HEK293 (cell line): ENCODE data around the gene ARMC7.

Source experiments
- BCL11A ChIP-seq: fragments of 450-650 bp; formaldehyde crosslinking; IDR thresholded peaks from 2 replicates; pipeline ENCODE4 v1.5.1; 2016; ENCODE audit warnings: low read depth, missing biosample characterization, missing genetic modification characterization
- EGR2 ChIP-seq: fragments of 450-650 bp; formaldehyde crosslinking; IDR thresholded peaks from 2 replicates; pipeline ENCODE4 v1.5.1; 2016; ENCODE audit warnings: low read depth, missing biosample characterization, missing genetic modification characterization
- HOXC10 ChIP-seq: sonication (generic); formaldehyde crosslinking; IDR thresholded peaks from 2 replicates; pipeline ENCODE4 v1.8.1; 2023; ENCODE audit warnings: mild to moderate bottlenecking, missing genetic modification reagents
- IKZF3 ChIP-seq: fragments of 450-650 bp; IDR thresholded peaks from 2 replicates; pipeline ENCODE4 v1.5.0; 2018; ENCODE audit warnings: missing biosample characterization, mild to moderate bottlenecking, missing genetic modification characterization, moderate library complexity
- MEIS1 ChIP-seq: sonication (generic); formaldehyde crosslinking; IDR thresholded peaks from 2 replicates; pipeline ENCODE4 v1.8.1; 2022; ENCODE audit warnings: missing genetic modification reagents, mild to moderate bottlenecking, borderline replicate concordance
- OSR2 ChIP-seq: fragments of 450-650 bp; formaldehyde crosslinking; IDR thresholded peaks from 2 replicates; pipeline ENCODE4 v1.5.1; 2016; ENCODE audit warnings: missing biosample characterization, missing genetic modification characterization
- PRDM10 ChIP-seq: fragments of 450-650 bp; formaldehyde crosslinking; IDR thresholded peaks from 2 replicates; pipeline ENCODE4 v1.5.1; 2016; ENCODE audit warnings: missing biosample characterization, missing genetic modification characterization
- TCF7L2 ChIP-seq: IDR thresholded peaks from 2 replicates; pipeline ENCODE4 v1.6.1; 2011; ENCODE audit warnings: low read depth, mild to moderate bottlenecking, inconsistent platforms, low read length, moderate library complexity, borderline replicate concordance
- TRIM28 ChIP-seq: IDR thresholded peaks from 2 replicates; pipeline ENCODE4 v1.6.1; 2011; ENCODE audit warnings: low read length, control low read depth, borderline replicate concordance
- ZFP37 ChIP-seq: fragments of 450-650 bp; formaldehyde crosslinking; IDR thresholded peaks from 2 replicates; pipeline ENCODE4 v1.5.1; 2016; ENCODE audit warnings: missing biosample characterization, missing genetic modification characterization
- ZNF146 ChIP-seq: fragments of 450-650 bp; formaldehyde crosslinking; IDR thresholded peaks from 2 replicates; pipeline ENCODE4 v1.5.1; 2016; ENCODE audit warnings: missing biosample characterization, missing genetic modification characterization
- ZNF324 ChIP-seq: fragments of 450-650 bp; formaldehyde crosslinking; IDR thresholded peaks from 2 replicates; pipeline ENCODE4 v1.5.1; 2016; ENCODE audit warnings: missing biosample characterization, missing genetic modification characterization
- ZNF354C ChIP-seq: fragments of 450-650 bp; formaldehyde crosslinking; IDR thresholded peaks from 2 replicates; pipeline ENCODE4 v1.5.1; 2016; ENCODE audit warnings: missing biosample characterization, missing genetic modification characterization, low read depth, borderline replicate concordance
- ZNF37A ChIP-seq: fragments of 450-650 bp; IDR thresholded peaks from 2 replicates; pipeline ENCODE4 v1.5.1; 2018; ENCODE audit warnings: missing biosample characterization, missing genetic modification characterization
- ZNF449 ChIP-seq: fragments of 450-650 bp; formaldehyde crosslinking; IDR thresholded peaks from 2 replicates; pipeline ENCODE4 v1.5.1; 2017; ENCODE audit warnings: missing biosample characterization, mild to moderate bottlenecking, missing genetic modification characterization, moderate library complexity
- ZNF561 ChIP-seq: fragments of 450-650 bp; IDR thresholded peaks from 2 replicates; pipeline ENCODE4 v1.5.1; 2018; ENCODE audit warnings: missing biosample characterization, missing genetic modification characterization, borderline replicate concordance
- ZNF626 ChIP-seq: fragments of 450-650 bp; sonication (Bioruptor Pico); formaldehyde crosslinking; IDR thresholded peaks from 2 replicates; pipeline ENCODE4 v1.5.1; 2018; ENCODE audit warnings: missing biosample characterization, missing genetic modification characterization, inconsistent platforms
- ZNF629 ChIP-seq: fragments of 450-650 bp; formaldehyde crosslinking; IDR thresholded peaks from 2 replicates; pipeline ENCODE4 v1.5.1; 2017; ENCODE audit warnings: missing biosample characterization, missing genetic modification characterization
- ZNF777 ChIP-seq: fragments of 450-650 bp; formaldehyde crosslinking; IDR thresholded peaks from 2 replicates; pipeline ENCODE4 v1.5.1; 2017; ENCODE audit warnings: missing biosample characterization, missing genetic modification characterization, borderline replicate concordance
- ZNF837 ChIP-seq: fragments of 450-650 bp; formaldehyde crosslinking; IDR thresholded peaks from 2 replicates; pipeline ENCODE4 v1.5.1; 2016; ENCODE audit warnings: missing biosample characterization, missing genetic modification characterization
- ZSCAN30 ChIP-seq: fragments of 450-650 bp; IDR thresholded peaks from 2 replicates; pipeline ENCODE4 v1.5.1; 2018; ENCODE audit warnings: missing biosample characterization, mild to moderate bottlenecking, missing genetic modification characterization, moderate library complexity
- TF ChIP-seq, protein P1 (sequence below): fragments of 450-650 bp; formaldehyde crosslinking; IDR thresholded peaks from 2 replicates; pipeline ENCODE4 v1.5.1; 2016; ENCODE audit warnings: missing biosample characterization, missing genetic modification characterization
- TF ChIP-seq, protein P2 (sequence below): fragments of 450-650 bp; formaldehyde crosslinking; IDR thresholded peaks from 2 replicates; pipeline ENCODE4 v1.5.1; 2016; ENCODE audit warnings: missing biosample characterization, missing genetic modification characterization, borderline replicate concordance
- TF ChIP-seq, protein P3 (sequence below): fragments of 450-650 bp; formaldehyde crosslinking; IDR thresholded peaks from 2 replicates; pipeline ENCODE4 v1.5.1; 2016; ENCODE audit warnings: missing biosample characterization, missing genetic modification characterization
- TF ChIP-seq, protein P4 (sequence below): fragments of 450-650 bp; formaldehyde crosslinking; IDR thresholded peaks from 2 replicates; pipeline ENCODE4 v1.5.1; 2016; ENCODE audit warnings: missing biosample characterization, missing genetic modification characterization, low read depth

Gene ARMC7

GRCh38 chr17:75131278-75132017 lies 21.7 kb downstream of the ARMC7 start, which contains the start of gene NT5C (continued):
- TF ChIP-seq, protein P1, sequence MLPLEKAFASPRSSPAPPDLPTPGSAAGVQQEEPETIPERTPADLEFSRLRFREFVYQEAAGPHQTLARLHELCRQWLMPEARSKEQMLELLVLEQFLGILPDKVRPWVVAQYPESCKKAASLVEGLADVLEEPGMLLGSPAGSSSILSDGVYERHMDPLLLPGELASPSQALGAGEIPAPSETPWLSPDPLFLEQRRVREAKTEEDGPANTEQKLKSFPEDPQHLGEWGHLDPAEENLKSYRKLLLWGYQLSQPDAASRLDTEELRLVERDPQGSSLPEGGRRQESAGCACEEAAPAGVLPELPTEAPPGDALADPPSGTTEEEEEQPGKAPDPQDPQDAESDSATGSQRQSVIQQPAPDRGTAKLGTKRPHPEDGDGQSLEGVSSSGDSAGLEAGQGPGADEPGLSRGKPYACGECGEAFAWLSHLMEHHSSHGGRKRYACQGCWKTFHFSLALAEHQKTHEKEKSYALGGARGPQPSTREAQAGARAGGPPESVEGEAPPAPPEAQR (tag by site-specific recombination) = no peak
- no peak for TF ChIP-seq ZNF37A (tag by site-specific recombination)
- TF ChIP-seq ZFP37 (tag by site-specific recombination) = no peak; the same call in 1 of the 2 replicates
- peak; percentile 84; the same call in 1 of the 2 replicates for TF ChIP-seq ZNF561 (tag by site-specific recombination)
- no peak for TF ChIP-seq PRDM10 (tag by site-specific recombination)
- no peak for TF ChIP-seq ZNF626 (tag by site-specific recombination)
- TF ChIP-seq ZNF146 (tag by site-specific recombination) = no peak
- TF ChIP-seq, protein P2, sequence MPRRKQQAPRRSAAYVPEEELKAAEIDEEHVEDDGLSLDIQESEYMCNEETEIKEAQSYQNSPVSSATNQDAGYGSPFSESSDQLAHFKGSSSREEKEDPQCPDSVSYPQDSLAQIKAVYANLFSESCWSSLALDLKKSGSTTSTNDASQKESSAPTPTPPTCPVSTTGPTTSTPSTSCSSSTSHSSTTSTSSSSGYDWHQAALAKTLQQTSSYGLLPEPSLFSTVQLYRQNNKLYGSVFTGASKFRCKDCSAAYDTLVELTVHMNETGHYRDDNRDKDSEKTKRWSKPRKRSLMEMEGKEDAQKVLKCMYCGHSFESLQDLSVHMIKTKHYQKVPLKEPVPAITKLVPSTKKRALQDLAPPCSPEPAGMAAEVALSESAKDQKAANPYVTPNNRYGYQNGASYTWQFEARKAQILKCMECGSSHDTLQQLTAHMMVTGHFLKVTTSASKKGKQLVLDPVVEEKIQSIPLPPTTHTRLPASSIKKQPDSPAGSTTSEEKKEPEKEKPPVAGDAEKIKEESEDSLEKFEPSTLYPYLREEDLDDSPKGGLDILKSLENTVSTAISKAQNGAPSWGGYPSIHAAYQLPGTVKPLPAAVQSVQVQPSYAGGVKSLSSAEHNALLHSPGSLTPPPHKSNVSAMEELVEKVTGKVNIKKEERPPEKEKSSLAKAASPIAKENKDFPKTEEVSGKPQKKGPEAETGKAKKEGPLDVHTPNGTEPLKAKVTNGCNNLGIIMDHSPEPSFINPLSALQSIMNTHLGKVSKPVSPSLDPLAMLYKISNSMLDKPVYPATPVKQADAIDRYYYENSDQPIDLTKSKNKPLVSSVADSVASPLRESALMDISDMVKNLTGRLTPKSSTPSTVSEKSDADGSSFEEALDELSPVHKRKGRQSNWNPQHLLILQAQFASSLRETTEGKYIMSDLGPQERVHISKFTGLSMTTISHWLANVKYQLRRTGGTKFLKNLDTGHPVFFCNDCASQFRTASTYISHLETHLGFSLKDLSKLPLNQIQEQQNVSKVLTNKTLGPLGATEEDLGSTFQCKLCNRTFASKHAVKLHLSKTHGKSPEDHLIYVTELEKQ (tag by site-specific recombination) = no peak
- no peak for TF ChIP-seq MEIS1 (CRISPR knock-in tag)
- no peak for TF ChIP-seq EGR2 (tag by site-specific recombination)
- 0 out of 2 replicates have a peak, but pooled peaks have one; percentile 39 for TF ChIP-seq OSR2 (tag by site-specific recombination)
- TF ChIP-seq ZNF837 (tag by site-specific recombination) = 0 out of 2 replicates have a peak, but pooled peaks have one; percentile 32
- TF ChIP-seq ZNF629 (tag by site-specific recombination) = peak; percentile 29; the same call in 1 of the 2 replicates
- TF ChIP-seq, protein P3, sequence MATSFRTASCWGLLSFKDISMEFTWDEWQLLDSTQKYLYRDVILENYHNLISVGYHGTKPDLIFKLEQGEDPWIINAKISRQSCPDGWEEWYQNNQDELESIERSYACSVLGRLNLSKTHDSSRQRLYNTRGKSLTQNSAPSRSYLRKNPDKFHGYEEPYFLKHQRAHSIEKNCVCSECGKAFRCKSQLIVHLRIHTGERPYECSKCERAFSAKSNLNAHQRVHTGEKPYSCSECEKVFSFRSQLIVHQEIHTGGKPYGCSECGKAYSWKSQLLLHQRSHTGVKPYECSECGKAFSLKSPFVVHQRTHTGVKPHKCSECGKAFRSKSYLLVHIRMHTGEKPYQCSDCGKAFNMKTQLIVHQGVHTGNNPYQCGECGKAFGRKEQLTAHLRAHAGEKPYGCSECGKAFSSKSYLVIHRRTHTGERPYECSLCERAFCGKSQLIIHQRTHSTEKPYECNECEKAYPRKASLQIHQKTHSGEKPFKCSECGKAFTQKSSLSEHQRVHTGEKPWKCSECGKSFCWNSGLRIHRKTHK (tag by site-specific recombination) = no peak
- peak; percentile 96; the same call in 1 of the 2 replicates for TF ChIP-seq HOXC10 (CRISPR knock-in tag)
- no peak for TF ChIP-seq BCL11A (tag by site-specific recombination)
- TF ChIP-seq TRIM28 = no peak
- no peak; the same call in 1 of the 2 replicates for TF ChIP-seq ZNF777 (tag by site-specific recombination)
- peak; percentile 95 for TF ChIP-seq ZSCAN30 (tag by site-specific recombination)
- TF ChIP-seq, protein P4, sequence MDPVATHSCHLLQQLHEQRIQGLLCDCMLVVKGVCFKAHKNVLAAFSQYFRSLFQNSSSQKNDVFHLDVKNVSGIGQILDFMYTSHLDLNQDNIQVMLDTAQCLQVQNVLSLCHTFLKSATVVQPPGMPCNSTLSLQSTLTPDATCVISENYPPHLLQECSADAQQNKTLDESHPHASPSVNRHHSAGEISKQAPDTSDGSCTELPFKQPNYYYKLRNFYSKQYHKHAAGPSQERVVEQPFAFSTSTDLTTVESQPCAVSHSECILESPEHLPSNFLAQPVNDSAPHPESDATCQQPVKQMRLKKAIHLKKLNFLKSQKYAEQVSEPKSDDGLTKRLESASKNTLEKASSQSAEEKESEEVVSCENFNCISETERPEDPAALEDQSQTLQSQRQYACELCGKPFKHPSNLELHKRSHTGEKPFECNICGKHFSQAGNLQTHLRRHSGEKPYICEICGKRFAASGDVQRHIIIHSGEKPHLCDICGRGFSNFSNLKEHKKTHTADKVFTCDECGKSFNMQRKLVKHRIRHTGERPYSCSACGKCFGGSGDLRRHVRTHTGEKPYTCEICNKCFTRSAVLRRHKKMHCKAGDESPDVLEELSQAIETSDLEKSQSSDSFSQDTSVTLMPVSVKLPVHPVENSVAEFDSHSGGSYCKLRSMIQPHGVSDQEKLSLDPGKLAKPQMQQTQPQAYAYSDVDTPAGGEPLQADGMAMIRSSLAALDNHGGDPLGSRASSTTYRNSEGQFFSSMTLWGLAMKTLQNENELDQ (tag by site-specific recombination) = no peak
- 0 out of 2 replicates have a peak, but pooled peaks have one; percentile 69 for TF ChIP-seq ZNF449 (tag by site-specific recombination)
- TF ChIP-seq TCF7L2 = no peak
- peak; percentile 80 for TF ChIP-seq IKZF3 (tag by site-specific recombination)
- no peak for TF ChIP-seq ZNF354C (tag by site-specific recombination)
- TF ChIP-seq ZNF324 (tag by site-specific recombination) = no peak
